Colonic mucosa (tissue), 4 donors: ENCODE data around the gene PACSIN1. TPM values are rescaled to one million over a fixed set of nuclear protein-coding genes. Genes with fewer than 3 reads are reported as not detected.

Source experiments
- DNase-seq: peaks from one replicate; pipeline ENCODE4 v3.0.0-alpha.2; 2020
- H3K27ac ChIP-seq: fragments of 200-600 bp; one replicate; pipeline ENCODE4 v1.8.0; 2021
- H3K27me3 ChIP-seq: fragments of 200-600 bp; one replicate; pipeline ENCODE4 v1.8.0; 2021
- H3K36me3 ChIP-seq: fragments of 200-600 bp; one replicate; pipeline ENCODE4 v1.8.0; 2021
- H3K4me1 ChIP-seq: fragments of 200-600 bp; one replicate; pipeline ENCODE4 v1.8.0; 2021; ENCODE audit warnings: mild to moderate bottlenecking
- H3K4me3 ChIP-seq: fragments of 200-600 bp; one replicate; pipeline ENCODE4 v1.8.0; 2021
- H3K9ac ChIP-seq, 2 donors: one replicate each; pipeline ENCODE4 v1.7.0; 2013; ENCODE audit warnings: control low read depth in 2 of 2, low read depth in 2 of 2, low read length in 2 of 2
- H3K9me3 ChIP-seq: fragments of 200-600 bp; one replicate; pipeline ENCODE4 v1.8.0; 2021
- intact Hi-C: fragments of 100-400 bp; cut with DNase I; formaldehyde crosslinking; loops from one replicate; pipeline ENCODE4 v1.14.1; 2022
- total RNA-seq, 2 donors: library from RNA; stranded (reverse); fragmentation: NEBNext Ultra II Directional in 1 of 2; extraction: Animal tissue kit (Norgen Biotek cat#: 25700) in 1 of 2; gene quantifications; one replicate each; pipeline ENCODE4 v1.2.1, GENCODE V29; 2021
- TF ChIP-seq, protein P1 (sequence below): fragments of 200-600 bp; IDR thresholded peaks from one replicate; pipeline ENCODE4 v1.8.0; 2022; ENCODE audit warnings: antibody characterized with exemption, mild to moderate bottlenecking
- donor health status: healthy.
- donor health status: DM: no; HTN: no; CAD: no.
- donor health status: DM: no; HTN: no; CAD: no.

Gene PACSIN1
- total RNA-seq, 2 donors from 2014 or later: 0.05 to 0.37 TPM

DNA sequence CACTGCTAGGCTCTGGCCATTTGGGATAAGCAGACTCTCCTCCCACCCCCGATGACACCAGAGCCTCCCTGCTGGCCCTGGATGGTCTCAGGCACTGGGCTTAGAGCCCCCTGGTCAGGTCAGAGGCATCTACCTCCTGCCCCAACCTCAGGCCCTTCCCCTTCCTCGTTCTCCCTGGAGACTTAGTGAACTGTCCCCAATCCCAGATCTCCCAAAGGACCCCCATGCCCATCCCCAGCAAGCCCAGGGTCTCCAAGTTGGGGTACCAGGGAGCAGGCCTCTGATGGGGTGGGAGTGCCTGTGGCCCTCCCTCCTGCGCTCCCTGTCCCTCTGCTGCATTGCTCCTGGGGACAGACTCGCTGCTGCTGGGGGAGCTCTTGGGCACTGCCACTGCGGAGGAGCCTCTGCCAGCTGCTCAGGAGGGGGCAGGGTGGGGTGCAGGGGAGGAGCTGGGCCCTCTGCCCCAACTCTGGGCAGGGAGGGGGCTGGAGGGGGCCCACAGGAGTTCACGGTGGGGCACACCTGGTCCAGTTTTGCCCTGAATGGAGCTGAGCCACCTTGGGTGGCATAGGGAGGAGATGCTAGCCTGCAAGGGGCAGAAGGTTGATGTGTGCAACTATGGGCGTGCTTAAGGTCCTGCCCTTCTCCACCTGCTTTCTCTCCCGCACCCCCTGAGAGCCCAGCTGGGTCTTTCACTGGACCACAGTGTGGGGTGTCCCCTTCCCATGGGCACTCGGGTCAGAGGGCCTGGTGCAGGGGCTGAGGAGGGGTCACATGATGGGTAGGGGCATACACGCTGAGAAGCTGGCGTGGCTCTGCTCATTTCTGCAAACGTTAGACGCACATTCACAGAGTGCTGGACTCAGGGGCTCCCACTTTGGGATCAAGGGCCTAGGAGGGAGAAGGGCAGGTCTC, 49.9 kb downstream of the PACSIN1 start:
- no peak overlapping the region for H3K27ac ChIP-seq
- no peak for DNase-seq
- H3K9ac ChIP-seq: no peak overlapping the region

DNA sequence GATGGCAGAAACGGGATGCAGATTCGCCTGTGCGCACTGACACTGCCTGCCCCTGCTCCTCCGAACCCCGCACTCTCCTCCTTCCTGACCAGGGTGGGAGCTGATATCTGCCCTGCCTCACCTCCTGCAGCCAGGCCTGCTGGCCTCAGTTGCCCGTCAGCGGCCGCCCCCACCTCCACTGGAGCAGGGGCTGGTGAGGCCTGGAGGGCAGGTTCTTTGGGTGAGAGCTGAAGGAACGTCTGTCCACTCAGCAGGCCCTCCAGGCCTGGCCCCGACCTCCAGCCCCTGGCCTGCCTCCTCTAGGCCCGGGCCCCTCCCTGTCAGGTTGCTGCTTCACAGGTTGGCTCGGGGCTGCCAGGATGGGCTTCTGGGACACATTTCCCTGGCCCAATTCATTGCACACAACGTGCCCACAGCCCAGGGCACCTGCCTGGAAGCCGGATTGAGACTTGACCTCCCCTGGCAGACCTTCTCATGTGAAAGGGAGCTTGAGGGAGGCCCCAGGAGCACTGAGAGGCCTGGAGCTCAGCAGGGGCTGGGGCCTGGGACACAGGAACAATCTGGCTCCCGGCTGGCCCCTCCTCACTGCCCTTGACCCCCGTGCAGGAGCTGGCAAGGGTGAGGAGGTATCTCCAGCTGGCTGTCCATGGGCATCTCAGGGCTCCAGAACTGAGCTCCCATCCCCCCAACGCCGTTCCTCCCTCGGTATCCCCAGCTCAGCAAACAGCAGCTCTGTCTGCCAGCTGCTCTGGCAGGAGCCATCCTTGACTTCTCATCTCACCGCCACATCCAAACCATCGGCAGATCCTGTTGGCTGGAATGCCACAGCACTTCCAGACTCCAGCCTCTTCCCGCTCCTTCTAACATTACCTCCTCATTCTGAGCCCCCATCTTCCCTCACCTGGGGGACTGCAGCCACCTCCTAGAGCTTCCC, 50.8 kb downstream of the PACSIN1 start:
- no peak overlapping the region for H3K27ac ChIP-seq
- H3K4me3 ChIP-seq: no peak overlapping the region
- H3K27me3 ChIP-seq: no peaks in the 10 kb centered on the region
- no peaks in the 10 kb centered on the region for H3K9me3 ChIP-seq
- intact Hi-C loops: no loop called here
- TF ChIP-seq, protein P1, sequence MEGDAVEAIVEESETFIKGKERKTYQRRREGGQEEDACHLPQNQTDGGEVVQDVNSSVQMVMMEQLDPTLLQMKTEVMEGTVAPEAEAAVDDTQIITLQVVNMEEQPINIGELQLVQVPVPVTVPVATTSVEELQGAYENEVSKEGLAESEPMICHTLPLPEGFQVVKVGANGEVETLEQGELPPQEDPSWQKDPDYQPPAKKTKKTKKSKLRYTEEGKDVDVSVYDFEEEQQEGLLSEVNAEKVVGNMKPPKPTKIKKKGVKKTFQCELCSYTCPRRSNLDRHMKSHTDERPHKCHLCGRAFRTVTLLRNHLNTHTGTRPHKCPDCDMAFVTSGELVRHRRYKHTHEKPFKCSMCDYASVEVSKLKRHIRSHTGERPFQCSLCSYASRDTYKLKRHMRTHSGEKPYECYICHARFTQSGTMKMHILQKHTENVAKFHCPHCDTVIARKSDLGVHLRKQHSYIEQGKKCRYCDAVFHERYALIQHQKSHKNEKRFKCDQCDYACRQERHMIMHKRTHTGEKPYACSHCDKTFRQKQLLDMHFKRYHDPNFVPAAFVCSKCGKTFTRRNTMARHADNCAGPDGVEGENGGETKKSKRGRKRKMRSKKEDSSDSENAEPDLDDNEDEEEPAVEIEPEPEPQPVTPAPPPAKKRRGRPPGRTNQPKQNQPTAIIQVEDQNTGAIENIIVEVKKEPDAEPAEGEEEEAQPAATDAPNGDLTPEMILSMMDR: no peak
- H3K9ac ChIP-seq: no peak overlapping the region
- no peaks in the 10 kb centered on the region for H3K4me1 ChIP-seq
- no peaks in the 10 kb centered on the region for H3K36me3 ChIP-seq
- DNase-seq: no peak

More for the DNA sequence above, 49.9 kb downstream of the PACSIN1 start:
- Histone ChIP-seq H3K27me3 (no peaks in the 10 kb centered on the region), H3K9me3 (no peaks in the 10 kb centered on the region), H3K4me3 (no peak overlapping the region), H3K36me3 (no peaks in the 10 kb centered on the region), H3K4me1 (no peaks in the 10 kb centered on the region)
- TF ChIP-seq, protein P1: no peak
- intact Hi-C loops: no loop called here

DNA sequence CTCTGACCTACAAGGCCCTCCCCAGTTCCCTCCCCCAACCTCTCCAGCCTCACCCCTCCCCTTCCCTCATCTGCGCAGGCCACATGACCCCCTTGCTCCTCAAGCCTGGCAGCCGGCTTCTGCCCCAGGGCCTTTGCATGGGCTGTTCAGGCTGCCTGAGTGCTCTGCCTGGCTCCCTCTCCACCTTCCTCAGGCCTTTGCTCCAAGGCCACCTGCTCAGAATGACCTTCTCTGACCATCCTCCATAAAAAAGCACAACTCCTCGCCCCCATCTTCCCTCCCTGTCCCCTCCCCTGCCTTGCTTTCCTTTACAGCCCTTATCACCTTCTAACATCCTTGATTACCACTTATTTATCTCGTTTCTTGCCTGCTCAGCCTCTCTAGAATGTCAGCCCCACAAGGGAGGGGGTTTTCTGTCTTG, 51.6 kb downstream of the PACSIN1 start:
- intact Hi-C loops: no loop called here
- Histone ChIP-seq H3K36me3 (no peaks in the 10 kb centered on the region), H3K27me3 (no peaks in the 10 kb centered on the region), H3K27ac (no peak overlapping the region), H3K4me1 (no peaks in the 10 kb centered on the region), H3K4me3 (no peak overlapping the region), H3K9me3 (no peaks in the 10 kb centered on the region), H3K9ac (no peak overlapping the region)
- DNase-seq: no peak
- TF ChIP-seq, protein P1: no peak

DNA sequence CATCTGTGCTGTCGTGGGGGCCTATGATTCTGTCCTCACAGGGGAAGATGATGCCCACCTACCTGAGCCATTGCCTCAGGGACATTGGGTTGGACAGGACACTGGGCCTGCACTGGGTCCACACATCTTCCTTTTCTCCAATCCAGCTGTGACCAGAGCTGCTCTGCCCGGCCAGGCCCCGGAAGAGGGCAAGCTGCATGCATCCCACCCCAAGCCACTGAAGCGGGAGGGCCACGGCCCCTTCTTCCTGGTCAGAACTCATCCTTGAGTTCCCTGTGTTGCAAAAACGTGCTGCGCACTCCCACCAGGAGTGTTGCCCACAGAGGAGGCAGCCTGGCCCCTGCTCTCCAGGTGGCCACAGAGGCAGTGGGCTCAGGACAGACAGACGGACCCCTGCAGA, 52.1 kb downstream of the PACSIN1 start:
- Histone ChIP-seq H3K36me3 (no peaks in the 10 kb centered on the region), H3K9me3 (no peaks in the 10 kb centered on the region), H3K4me3 (no peak overlapping the region), H3K9ac (no peak overlapping the region), H3K27ac (no peak overlapping the region), H3K27me3 (no peaks in the 10 kb centered on the region), H3K4me1 (no peaks in the 10 kb centered on the region)
- intact Hi-C loops: no loop called here
- TF ChIP-seq, protein P1: no peak
- DNase-seq: no peak

DNA sequence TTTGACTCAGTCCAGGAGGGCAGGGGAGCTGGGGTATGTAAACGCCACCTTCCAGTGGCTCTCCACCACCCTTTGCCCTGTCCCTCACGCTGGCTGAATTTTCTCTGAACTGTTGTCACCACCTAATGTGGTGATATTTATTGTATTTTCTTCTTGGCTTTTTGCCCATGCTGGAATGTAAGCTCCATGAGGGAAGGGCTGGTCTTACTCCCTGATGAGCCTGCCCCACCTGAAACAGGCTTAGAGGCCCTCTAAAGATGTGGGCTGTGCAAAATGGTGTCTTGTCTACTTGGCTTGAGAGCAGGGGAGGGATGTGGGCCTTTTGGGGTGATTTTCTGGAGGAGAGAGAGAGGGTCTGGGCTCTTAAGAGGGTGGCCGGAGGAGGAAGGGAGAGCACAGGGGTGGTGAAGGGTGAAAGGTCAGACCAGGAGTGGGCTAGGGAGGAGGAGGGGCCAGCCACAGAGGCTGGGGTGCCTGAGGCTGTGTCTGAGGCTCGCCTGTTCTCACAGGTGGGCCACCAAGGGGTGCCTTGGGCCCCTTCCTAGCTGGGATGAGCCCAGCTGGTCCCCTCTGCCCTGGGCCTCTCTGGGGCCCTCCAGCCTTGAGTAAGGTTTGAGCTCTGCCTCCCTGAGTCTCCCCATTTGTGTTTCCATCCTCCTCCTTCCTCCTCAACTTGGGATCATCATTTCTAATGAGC, 52.9 kb downstream of the PACSIN1 start:
- TF ChIP-seq, protein P1: no peak
- H3K27ac ChIP-seq: no peak overlapping the region
- intact Hi-C loops: no loop called here
- H3K27me3 ChIP-seq: no peaks in the 10 kb centered on the region
- H3K4me1 ChIP-seq: no peaks in the 10 kb centered on the region
- H3K4me3 ChIP-seq: no peak overlapping the region
- no peak overlapping the region for H3K9ac ChIP-seq
- no peak for DNase-seq
- no peaks in the 10 kb centered on the region for H3K9me3 ChIP-seq
- no peaks in the 10 kb centered on the region for H3K36me3 ChIP-seq
